Activated CD4-positive, alpha-beta T cell treated with anti-CD3 and anti-CD28 coated beads, Interleukin-2, amount 50 U/mL, for 24 hours (primary cell): Measurements from ENCODE around the gene EFCC1.
"Not testable (repeated sequence)": the region's sequence is repeated elsewhere in the genome, so short reads cannot be mapped to it uniquely, and the experiment has no call there.

Experiments used
- DNase-seq, 2 donors: peaks; one replicate each; pipeline ENCODE4 v3.0.0-alpha.2; 2020; ENCODE audit warnings: low read depth in 1 of 2, low spot score in 1 of 2

EFCC1 gene

GRCh38 chr3:129051871-129052340, 50.8 kb downstream of the EFCC1 start:
- DNase-seq: no peak

- no peak for DNase-seq
Observed at GRCh38 chr3:129052675-129053074, 51.6 kb downstream of the EFCC1 start.

GRCh38 chr3:129054605-129055104, 53.6 kb downstream of the EFCC1 start:
- DNase-seq: no peak

GRCh38 chr3:129056451-129057173, 55.5 kb downstream of the EFCC1 start:
- no peak for DNase-seq

GRCh38 chr3:129057249-129057648, 56.1 kb downstream of the EFCC1 start:
- no peak for DNase-seq

GRCh38 chr3:129058441-129059200, 57.5 kb downstream of the EFCC1 start:
- DNase-seq: no peak

- no peak for DNase-seq
Observed at GRCh38 chr3:129059311-129059958, 58.3 kb downstream of the EFCC1 start.

GRCh38 chr3:129060276-129061022, 59.3 kb downstream of the EFCC1 start, which contains the start of gene GP9:
Gene GP9, plus strand, starts transcription at chr3:129060779. Its CDS starts 961 bp downstream, at chr3:129061740.
- no peak for DNase-seq

- DNase-seq: no peak
Observed at GRCh38 chr3:129061023-129061887, 60.2 kb downstream of the EFCC1 start.

GRCh38 chr3:129061888-129062834, 61.1 kb downstream of the EFCC1 start:
- DNase-seq: no peak

GRCh38 chr3:129063091-129063640, 62.1 kb downstream of the EFCC1 start:
- DNase-seq: no peak

GRCh38 chr3:129063841-129064482, 62.9 kb downstream of the EFCC1 start:
- no peak for DNase-seq

- DNase-seq: no peak
Observed at GRCh38 chr3:129065016-129065719, 64.1 kb downstream of the EFCC1 start.

- DNase-seq: no peak
Observed at GRCh38 chr3:129065720-129066073, 64.6 kb downstream of the EFCC1 start.

GRCh38 chr3:129067719-129068118, 66.6 kb downstream of the EFCC1 start:
- DNase-seq: not testable (repeated sequence)

- DNase-seq: no peak
Observed at GRCh38 chr3:129068291-129068886, 67.3 kb downstream of the EFCC1 start.
